NCI-H2171 treated with DMSO at 0.1 percent for 48 hours (cell line): ENCODE measurements around the gene PNLIP.
A peak's percentile ranks its signal among the peaks of the same experiment; 100 is the strongest.

Experiments used
- DNase-seq: peaks from one replicate; lab custom pipeline; 2025; lab: John Stamatoyannopoulos, UW

Gene PNLIP

DNA sequence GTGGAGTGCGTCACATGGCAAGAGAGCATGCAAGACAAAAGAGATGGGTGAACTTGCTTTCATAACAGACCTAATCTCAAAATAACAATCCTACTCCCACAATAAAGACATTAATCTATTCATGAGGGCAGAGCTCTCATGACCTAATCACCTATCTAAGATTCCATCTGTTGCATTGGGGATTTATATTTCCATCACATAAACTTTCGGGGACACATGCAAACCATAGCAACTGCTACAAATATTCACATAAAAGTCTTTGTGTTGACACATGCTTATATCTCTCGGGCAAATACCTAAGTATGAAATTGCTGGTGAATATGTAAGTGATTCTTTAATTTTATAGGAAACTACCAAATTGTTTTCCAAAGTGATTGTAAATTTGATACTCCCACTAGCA is 29.1 kb downstream of the PNLIP start:
- no peak for DNase-seq

GRCh38 chr10:116587878-116588591 is 42.3 kb downstream of the PNLIP start:
- no peak for DNase-seq

DNA sequence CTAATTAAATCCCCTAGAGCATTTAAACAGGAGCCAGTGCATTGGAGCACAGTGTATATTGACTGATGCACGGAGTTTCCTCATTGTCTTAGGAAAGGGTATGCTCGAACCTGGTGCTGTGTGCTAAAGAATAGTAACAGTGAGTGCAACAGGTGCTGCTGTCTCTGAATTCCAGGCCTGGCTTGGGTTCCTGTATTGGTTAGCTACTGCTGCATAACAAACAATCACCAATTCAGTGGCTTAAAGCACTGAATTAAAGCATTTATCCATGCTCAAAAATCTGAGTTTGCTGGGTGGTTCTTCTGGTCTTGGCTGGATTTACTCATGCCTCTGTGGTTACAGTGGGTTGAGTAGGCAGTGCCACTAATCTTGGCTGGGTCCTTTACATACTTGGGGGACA is 43.3 kb downstream of the PNLIP start:
- no peak for DNase-seq

DNA sequence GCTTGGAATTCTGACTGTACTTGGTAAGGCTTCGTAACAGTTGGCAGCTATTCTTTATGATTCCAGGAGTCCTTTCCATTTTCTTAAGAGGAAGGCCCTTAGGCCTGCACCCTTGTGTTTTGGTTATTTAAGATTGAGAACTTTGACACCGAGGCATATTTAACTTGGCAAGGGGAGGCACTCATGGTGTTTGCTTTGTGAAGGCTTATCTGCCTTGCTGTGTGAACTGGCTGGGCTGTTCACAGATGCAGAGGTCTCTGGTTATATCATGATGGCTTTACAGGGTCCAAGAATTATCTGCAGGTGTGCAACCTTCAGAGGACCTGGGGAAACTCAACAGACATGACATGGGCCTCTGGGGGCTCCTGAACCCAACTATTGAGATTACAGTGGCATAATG is 44.2 kb downstream of the PNLIP start:
- DNase-seq: no peak

DNA sequence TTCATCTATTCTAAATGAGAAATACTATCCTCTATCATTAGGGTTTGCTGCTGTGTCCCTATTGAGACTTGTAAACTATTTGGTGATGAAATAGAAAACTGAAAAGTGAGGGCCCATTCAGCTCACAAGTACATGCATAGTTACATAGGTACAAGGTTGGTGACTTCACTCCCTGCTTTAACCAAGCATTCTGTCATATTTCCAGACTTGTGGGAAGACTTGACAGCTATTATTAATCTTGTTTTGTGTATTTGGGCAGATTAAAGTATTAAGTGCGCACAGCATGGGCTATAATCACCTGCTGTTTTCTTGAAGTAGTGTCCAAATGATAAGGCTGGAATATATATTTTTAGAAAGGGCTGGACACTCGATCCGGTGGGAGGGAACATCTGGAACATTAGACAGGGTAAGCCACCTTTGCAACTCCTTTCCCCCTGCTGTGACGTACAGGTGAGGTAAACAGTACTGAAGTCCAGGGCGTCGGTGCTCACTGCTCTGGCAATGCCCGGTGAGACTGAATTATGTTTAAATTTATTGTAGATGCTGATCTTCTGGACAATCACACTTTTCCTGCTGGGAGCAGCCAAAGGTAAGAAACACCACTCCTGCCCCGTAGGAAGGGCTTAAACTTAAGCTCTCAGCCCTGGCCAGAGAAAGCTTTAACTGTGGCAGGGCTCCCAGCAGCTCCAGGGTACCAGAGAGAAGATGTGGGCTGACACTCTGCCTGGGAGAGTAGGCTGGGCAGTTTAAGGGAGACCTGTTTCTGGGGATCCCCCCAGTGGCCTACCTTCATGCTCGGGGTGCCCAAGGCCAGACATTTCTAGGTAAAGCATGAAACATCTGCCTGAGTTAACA is 45.1 kb downstream of the PNLIP start, which contains the start of gene PNLIPRP1:
Gene PNLIPRP1, plus strand, starts transcription at position 370 of the 855 bp plus-strand sequence. Its CDS starts 171 bp downstream, at position 541.
- no peak for DNase-seq

GRCh38 chr10:116593139-116593740 is 47.5 kb downstream of the PNLIP start:
- no peak for DNase-seq

DNA sequence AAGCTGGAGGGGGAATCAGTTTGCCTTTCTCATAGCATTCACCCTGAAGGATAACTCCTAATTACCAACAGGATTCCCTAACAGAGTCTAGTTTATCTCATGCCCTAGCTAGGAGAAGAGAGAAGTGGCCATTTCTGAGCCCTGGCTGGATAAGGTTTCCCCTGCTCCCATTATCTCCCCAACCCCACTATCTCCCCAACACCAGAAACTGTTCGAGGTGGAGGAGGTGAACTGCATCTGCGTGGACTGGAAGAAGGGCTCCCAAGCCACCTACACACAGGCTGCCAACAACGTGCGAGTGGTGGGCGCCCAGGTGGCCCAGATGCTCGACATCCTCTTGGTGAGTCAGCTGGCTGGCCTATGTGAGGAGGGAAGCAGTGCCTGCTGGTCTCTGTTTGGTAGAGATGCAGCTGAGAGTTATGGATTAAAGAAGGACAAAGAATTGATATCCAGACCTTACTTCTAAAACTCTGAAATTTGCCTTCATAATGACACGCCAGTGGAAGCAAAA is 48.8 kb downstream of the PNLIP start:
- DNase-seq: no peak

DNA sequence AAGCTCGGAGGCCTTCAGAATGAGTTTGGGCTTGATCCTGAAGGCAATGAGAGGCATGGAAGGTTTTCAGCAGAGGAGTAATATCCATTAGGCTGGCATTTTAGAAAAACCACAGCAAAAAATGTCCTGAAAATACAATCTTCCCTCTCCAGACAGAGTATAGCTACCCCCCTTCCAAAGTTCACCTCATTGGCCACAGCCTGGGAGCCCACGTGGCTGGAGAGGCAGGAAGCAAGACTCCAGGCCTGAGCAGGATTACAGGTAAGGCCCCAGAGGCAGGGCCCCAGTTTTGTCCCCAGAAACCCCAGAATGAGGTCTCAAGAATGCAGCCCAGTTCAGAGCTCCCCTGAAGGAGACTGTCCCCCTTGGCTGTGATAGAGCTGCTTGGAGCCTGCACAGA is 50.3 kb downstream of the PNLIP start:
- no peak for DNase-seq

GRCh38 chr10:116597543-116597942 is 51.8 kb downstream of the PNLIP start:
- DNase-seq: no peak

DNA sequence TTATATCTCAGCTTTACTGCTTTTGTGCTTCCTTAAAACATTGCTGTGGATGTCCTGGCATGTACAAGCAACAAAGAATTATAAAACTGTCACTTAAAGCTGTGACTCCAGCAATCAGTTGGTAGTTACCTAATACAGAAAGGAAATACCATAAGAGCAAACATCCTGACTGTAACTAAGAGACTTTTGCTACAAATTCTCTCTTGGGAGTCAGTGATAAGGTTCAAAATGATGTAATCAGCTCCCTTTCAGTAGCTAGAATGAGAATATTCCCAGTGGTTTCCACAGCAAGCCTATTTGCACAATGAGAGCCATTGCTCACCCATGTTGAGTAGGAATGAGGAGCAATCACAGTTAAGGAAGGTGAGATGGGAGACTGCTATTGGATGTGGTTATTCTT is 52.6 kb downstream of the PNLIP start:
- DNase-seq: no peak

GRCh38 chr10:116599991-116600390 is 54.3 kb downstream of the PNLIP start:
- no peak for DNase-seq

- DNase-seq: peak; percentile 54
Observed at GRCh38 chr10:116602648-116603400, 57.1 kb downstream of the PNLIP start.

DNA sequence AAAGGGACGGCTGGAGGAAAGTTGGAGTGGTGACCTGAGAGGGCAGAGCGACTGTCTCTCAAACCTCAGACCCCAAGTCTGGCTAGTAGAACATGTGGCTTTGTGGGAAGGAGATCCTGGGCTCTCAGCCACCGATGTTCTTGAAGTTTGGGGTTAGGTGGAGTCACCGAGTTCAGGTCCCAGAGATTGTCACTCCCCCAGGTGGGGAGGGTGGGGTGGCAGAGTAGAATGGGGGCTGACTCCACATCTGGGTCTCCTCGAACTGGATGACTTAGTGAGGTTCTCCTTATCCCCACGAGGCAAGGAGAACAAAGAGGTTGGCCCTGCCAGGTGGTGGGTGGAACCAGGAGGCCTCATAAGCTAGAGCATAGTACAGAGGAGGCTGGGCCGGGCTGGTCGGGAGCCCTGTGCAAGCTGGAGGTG is 60.3 kb downstream of the PNLIP start:
- DNase-seq: no peak

DNA sequence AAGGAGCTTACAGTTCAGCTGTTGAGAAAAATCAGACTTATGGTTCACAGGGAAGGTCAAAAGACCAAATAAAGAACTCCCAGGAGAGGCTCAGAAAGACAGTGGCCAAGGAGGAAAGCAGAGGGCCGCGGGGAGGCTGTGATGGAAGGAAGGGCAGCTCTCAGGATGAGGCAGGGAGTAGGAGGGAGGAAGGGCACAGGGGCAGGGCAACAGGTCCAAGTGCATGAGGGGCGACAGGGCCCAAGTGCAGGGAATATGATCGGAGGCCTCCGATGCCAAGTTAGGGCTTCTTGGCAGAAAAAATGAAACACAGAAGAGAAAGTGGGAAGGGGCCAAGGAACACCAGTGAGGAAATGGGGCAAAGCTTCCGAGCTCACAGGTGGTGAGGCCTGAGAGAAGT is 61.6 kb downstream of the PNLIP start:
- DNase-seq: no peak

- no peak for DNase-seq
Observed at GRCh38 chr10:116608686-116609594, 63.2 kb downstream of the PNLIP start.

GRCh38 chr10:116610443-116611152 is 64.9 kb downstream of the PNLIP start:
- DNase-seq: no peak

- DNase-seq: no peak
Observed at GRCh38 chr10:116611153-116611545, 65.4 kb downstream of the PNLIP start.

DNA sequence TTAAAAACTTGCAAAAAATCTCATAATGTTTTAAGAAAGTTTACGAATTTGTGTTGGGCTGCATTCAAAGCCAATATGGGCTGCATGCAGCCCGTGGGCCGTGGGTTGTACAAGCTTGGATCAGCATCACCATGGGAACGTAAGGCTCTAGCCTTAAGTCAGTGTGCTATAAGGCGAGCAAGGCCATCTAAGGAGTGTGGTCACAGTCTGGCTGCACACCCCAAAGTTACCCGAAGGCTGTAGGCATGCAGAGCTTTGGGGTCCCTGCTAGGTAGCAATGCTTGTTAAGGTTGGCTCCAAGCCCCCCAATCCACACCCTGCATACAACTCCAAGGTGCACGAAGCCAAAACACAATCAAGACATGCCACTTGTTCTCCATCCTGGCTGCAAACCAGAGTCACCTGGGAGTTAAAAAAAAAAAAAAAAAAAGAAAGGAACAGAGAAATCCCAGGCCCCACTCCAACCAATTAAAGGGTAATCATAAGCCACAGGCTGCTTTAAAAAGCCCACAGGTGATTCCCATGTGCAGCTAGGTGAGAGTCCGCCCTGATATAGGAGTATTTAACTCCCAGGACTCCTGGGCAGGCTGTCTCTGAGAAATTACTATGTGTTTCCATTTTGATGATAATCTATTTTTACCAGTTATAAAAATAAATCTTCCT is 66.5 kb downstream of the PNLIP start:
- no peak for DNase-seq

- DNase-seq: no peak
Observed at GRCh38 chr10:116613471-116613870, 67.7 kb downstream of the PNLIP start.

DNA sequence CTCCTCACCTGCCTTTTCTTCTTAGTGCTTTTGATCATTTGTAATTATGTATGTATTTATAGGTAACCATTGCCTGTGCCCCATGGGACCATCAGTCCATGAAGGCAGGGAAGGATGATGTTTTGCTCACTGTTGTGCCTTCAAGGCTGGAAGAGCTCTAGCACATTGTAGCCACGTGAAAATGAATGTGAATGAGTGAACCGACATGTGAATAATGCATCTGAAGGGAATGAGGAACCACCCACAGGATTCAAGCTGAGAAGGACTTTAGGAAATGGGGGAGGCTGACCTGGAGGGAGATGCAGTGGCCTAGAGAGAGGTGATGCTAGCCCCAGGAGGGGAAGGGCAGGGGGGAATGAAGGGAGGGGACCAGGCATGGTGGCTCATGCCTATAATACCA is 69.1 kb downstream of the PNLIP start:
- no peak for DNase-seq
